Stomach (tissue), 9 donors: Measurements from ENCODE around the gene UXS1. TPM values are rescaled to one million over a fixed set of nuclear protein-coding genes. Genes with fewer than 3 reads are reported as not detected.
A peak's percentile ranks its signal among the peaks of the same experiment; 100 is the strongest.

ENCODE experiments used
- DNase-seq, 2 donors: peaks; one replicate each; pipeline versions ENCODE4 v3.0.0 to v3.0.0-alpha.2; 2013 to 2019
- H3K27ac ChIP-seq, 5 donors: fragments of 200-600 bp in 4 of 5; sonication (generic) in 4 of 5; one replicate each; pipeline ENCODE4 v1.5.1; 2013 to 2019; ENCODE audit warnings: mild to moderate bottlenecking in 1 of 5, moderate library complexity in 1 of 5
- H3K27me3 ChIP-seq, 3 donors: fragments of 200-600 bp; sonication (generic); one replicate each; pipeline ENCODE4 v1.5.1; 2017 to 2019; ENCODE audit warnings: mixed run types in 1 of 3
- H3K36me3 ChIP-seq, 4 donors: fragments of 200-600 bp; sonication (generic); 1 replicate in 3 of 4; 2 replicates in 1 of 4; pipeline ENCODE4 v1.5.1; 2016 to 2019
- H3K4me1 ChIP-seq, 4 donors: fragments of 200-600 bp; sonication (generic); one replicate each; pipeline ENCODE4 v1.5.1; 2016 to 2019
- H3K4me3 ChIP-seq, 4 donors: fragments of 200-600 bp; sonication (generic) in 3 of 4; one replicate each; pipeline ENCODE4 v1.5.1; 2016 to 2019; ENCODE audit warnings: mild to moderate bottlenecking in 1 of 4
- H3K9me3 ChIP-seq, 4 donors: fragments of 200-600 bp; sonication (generic); one replicate each; pipeline ENCODE4 v1.5.1; 2016 to 2019
- CTCF ChIP-seq, 7 experiments: fragments of 450-650 bp in 4 of 7; fragments of 200-600 bp in 3 of 7; sonication (generic) in 3 of 7; IDR thresholded peaks; one replicate each; pipeline ENCODE4 v1.5.1; 2016 to 2019; ENCODE audit warnings: antibody characterized with exemption in 7 of 7, control low read depth in 2 of 7, mild to moderate bottlenecking in 1 of 7
- EP300 ChIP-seq: sonication (generic); formaldehyde crosslinking; IDR thresholded peaks from one replicate; pipeline ENCODE4 v1.6.1; 2017; ENCODE audit warnings: antibody characterized with exemption
- POLR2A ChIP-seq, 4 donors: fragments of 450-650 bp; IDR thresholded peaks; one replicate each; pipeline ENCODE4 v1.6.1; 2016; ENCODE audit warnings: antibody characterized with exemption in 4 of 4, control low read depth in 2 of 4, mild to moderate bottlenecking in 1 of 4, moderate library complexity in 1 of 4
- POLR2AphosphoS5 ChIP-seq, 3 donors: sonication (generic); formaldehyde crosslinking; IDR thresholded peaks; one replicate each; pipeline ENCODE4 v1.6.1; 2016; ENCODE audit warnings: antibody characterized with exemption in 3 of 3
- WGBS, 5 donors: extraction: QIAGEN DNeasy Blood & Tissue Kit in 3 of 5; methylation state at CpG; one replicate each; pipeline versions ENCODE4 v1.1.5 to v1.1.7; 2013 to 2018; 5-methylcytosine and 5-hydroxymethylcytosine counted together
- intact Hi-C: fragments of 100-400 bp; cut with DNase I; formaldehyde crosslinking; loops from one replicate; pipeline ENCODE4 v1.15.1; 2023; ENCODE audit warnings: low total_unique reads
- polyA plus RNA-seq, 3 donors: library from polyadenylated mRNA; stranded (reverse); fragments of 200-250 nt; gene quantifications; one replicate each; pipeline ENCODE4 v1.2.3, GENCODE V29; 2013
- total RNA-seq, 5 donors: library from RNA; depleted of rRNA; stranded (reverse); fragments of >200 nt; gene quantifications; one replicate each; pipeline versions ENCODE4 v1.1.0 to v1.2.3, GENCODE V29; 2014 to 2016
- donor health status: healthy with polysubstance abuse.
- donor health status: Bipolar disorder and iron deficiency.
- donor health status: healthy.

Gene UXS1
- total and polyA plus RNA-seq, 8 donors, result 7.0 to 111 (median 16.8) TPM

GRCh38 chr2:106120432-106120831 lies 73.7 kb downstream of the UXS1 start:
- no peaks in the 10 kb centered on the region for H3K27me3 ChIP-seq
- intact Hi-C loops, result no loop called here
- no peak overlapping the region for H3K27ac ChIP-seq
- H3K4me3 ChIP-seq, result no peak overlapping the region
- H3K9me3 ChIP-seq, result no peaks in the 10 kb centered on the region
- TF ChIP-seq CTCF (IDR thresholded peaks at IDR 0.05), result no peak
- TF ChIP-seq POLR2A (IDR thresholded peaks at IDR 0.05), result no peak
- no peak for TF ChIP-seq POLR2AphosphoS5 (IDR thresholded peaks at IDR 0.05)
- no peak for TF ChIP-seq EP300
- peaks cover 7 to 34% (median 15%) of the 10 kb centered on the region in 4 donors for H3K4me1 ChIP-seq
- WGBS, 5 donors, result 77 to 95% (median 87%) methylated on average over 5 to 6 of the region's 6 CpGs
- DNase-seq, result no peak
- H3K36me3 ChIP-seq, result peaks cover 7 to 70% (median 54%) of the 10 kb centered on the region in 4 donors

GRCh38 chr2:106119074-106119473 lies 75.0 kb downstream of the UXS1 start:
- intact Hi-C loops, result loop anchor here (10.0 kb wide), 1 partner anchor 76 kb away; the partner anchor contains the start of gene UXS1
- H3K27me3 ChIP-seq, result no peaks in the 10 kb centered on the region
- H3K9me3 ChIP-seq, result no peaks in the 10 kb centered on the region
- DNase-seq, result no peak
- 91 to 100% (median 94%) methylated on average over 4 to 6 of the region's 6 CpGs for WGBS, 5 donors
- TF ChIP-seq CTCF (IDR thresholded peaks at IDR 0.05) (no peak), EP300 (no peak), POLR2AphosphoS5 (IDR thresholded peaks at IDR 0.05) (no peak), POLR2A (IDR thresholded peaks at IDR 0.05) (no peak)
- H3K36me3 ChIP-seq, result peaks cover 7 to 65% (median 42%) of the 10 kb centered on the region in 4 donors
- H3K4me1 ChIP-seq, result peaks cover 10 to 27% (median 19%) of the 10 kb centered on the region in 4 donors
- H3K4me3 ChIP-seq, result no peak overlapping the region
- H3K27ac ChIP-seq, result no peak overlapping the region

GRCh38 chr2:106117882-106118684 lies 76.0 kb downstream of the UXS1 start:
- Histone ChIP-seq H3K27ac (peak overlapping the region in 1 of 5 donors; percentile 17), H3K27me3 (no peaks in the 10 kb centered on the region), H3K4me3 (no peak overlapping the region), H3K9me3 (no peaks in the 10 kb centered on the region), H3K36me3 (peaks cover 7 to 61% (median 38%) of the 10 kb centered on the region in 4 donors), H3K4me1 (peaks cover 13 to 30% (median 24%) of the 10 kb centered on the region in 4 donors)
- DNase-seq, result peak in 1 of 2 donors; percentile 58
- WGBS, 5 donors, result 53 to 70% (median 60%) methylated on average over 8 to 9 of the region's 9 CpGs
- no peak for TF ChIP-seq CTCF (IDR thresholded peaks at IDR 0.05)
- no peak for TF ChIP-seq EP300
- peak in 1 of 3 donors; percentile 25 for TF ChIP-seq POLR2AphosphoS5 (IDR thresholded peaks at IDR 0.05)
- no peak for TF ChIP-seq POLR2A (IDR thresholded peaks at IDR 0.05)
- intact Hi-C loops, result loop anchor here (10.0 kb wide), 1 partner anchor 77 kb away; the partner anchor contains the start of gene UXS1

- Histone ChIP-seq H3K4me3 (no peak overlapping the region), H3K27me3 (no peaks in the 10 kb centered on the region), H3K27ac (no peak overlapping the region), H3K36me3 (peaks cover 9 to 58% (median 36%) of the 10 kb centered on the region in 4 donors), H3K9me3 (no peaks in the 10 kb centered on the region), H3K4me1 (peaks cover 13 to 38% (median 27%) of the 10 kb centered on the region in 4 donors)
- intact Hi-C loops, result loop anchor here (10.0 kb wide), 1 partner anchor 77 kb away; the partner anchor contains the start of gene UXS1
- TF ChIP-seq EP300 (no peak), POLR2AphosphoS5 (IDR thresholded peaks at IDR 0.05) (no peak), CTCF (IDR thresholded peaks at IDR 0.05) (no peak), POLR2A (IDR thresholded peaks at IDR 0.05) (no peak)
- WGBS, 5 donors, result 50 to 91% (median 67%) methylated on average over 5 of the region's 5 CpGs
- no peak for DNase-seq
Measured at GRCh38 chr2:106117347-106117746, 76.8 kb downstream of the UXS1 start.
